GM19099 (cell line): Measurements from ENCODE around the gene NOC2L.

Experiments used
- POLR2A ChIP-seq: IDR thresholded peaks from 3 replicates; pipeline ENCODE4 v1.6.1; 2011; ENCODE audit warnings: low read depth; ENCODE audit not compliant: insufficient read length; ENCODE audit errors: extremely low read depth

NOC2L gene

GRCh38 chr1:997993-998744, 39.1 kb upstream of the NOC2L start:
- TF ChIP-seq POLR2A: no peak

- no peak for TF ChIP-seq POLR2A
These were observed 38.6 kb upstream of the NOC2L start for GRCh38 chr1:997713-997992.

DNA sequence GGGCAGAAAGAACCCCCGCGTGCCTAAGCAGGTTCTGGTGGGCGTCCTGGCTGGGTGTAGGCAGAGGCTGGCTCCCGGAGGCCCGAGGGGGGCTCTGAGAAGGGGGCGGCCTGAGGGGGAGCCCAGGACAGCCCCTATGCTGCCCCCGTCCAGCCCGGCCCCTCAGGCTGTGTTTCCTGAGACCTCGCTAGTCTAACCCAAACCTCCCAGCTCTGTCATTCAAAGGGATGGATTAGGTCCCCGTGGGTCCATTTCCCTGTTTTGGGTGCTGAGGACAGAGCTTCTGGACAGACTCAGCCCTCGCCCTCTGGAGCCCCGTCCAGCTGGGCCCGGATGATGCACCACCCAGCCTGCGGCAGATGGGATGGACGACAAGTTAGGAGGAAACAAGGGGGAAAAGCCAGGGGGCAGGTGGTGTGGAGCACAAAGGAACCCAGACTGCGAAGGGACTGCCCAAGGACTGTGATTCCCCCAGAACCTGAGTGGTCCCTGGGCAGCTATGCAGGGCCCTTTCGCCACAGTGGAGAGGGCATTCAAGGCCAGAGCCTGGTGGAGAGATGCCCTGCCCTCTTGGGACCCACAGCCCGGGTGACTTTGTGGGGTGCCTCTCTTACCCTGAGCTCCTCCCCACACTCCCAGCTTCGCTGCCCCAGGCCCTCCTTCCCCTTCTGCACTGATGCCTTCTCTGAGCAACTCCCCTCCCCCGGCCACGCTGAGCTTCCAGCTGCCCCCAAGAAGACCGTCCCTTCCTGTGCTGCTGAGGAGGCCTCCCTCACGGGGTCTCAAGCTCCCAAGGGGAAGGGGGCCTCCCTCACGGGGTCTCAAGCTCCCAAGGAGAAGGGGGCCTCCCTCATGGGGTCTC, 38.0 kb upstream of the NOC2L start:
- no peak for TF ChIP-seq POLR2A

GRCh38 chr1:995665-996633, 36.9 kb upstream of the NOC2L start:
- TF ChIP-seq POLR2A: no peak

- no peak for TF ChIP-seq POLR2A
These were observed 34.4 kb upstream of the NOC2L start for GRCh38 chr1:993379-993995.

DNA sequence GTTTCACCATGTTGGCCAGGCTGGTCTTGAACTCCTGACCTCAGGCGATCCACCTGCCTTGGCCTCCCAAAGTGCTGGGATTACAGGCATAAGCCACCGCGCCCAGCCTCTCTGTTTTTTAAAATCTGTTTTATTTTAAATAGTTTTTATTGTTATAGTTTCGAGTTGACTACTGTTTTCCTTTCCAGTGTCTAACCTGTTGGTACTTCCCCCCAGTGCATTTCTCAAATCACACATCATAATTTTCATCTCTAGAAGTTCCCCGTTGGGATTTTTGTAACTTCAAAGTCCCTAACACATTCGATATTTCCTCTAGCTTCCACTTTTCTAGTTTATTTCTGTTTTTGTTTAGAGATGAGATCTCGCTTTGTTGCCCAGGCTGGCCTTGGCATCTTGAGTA, 33.3 kb upstream of the NOC2L start:
- TF ChIP-seq POLR2A: no peak

DNA sequence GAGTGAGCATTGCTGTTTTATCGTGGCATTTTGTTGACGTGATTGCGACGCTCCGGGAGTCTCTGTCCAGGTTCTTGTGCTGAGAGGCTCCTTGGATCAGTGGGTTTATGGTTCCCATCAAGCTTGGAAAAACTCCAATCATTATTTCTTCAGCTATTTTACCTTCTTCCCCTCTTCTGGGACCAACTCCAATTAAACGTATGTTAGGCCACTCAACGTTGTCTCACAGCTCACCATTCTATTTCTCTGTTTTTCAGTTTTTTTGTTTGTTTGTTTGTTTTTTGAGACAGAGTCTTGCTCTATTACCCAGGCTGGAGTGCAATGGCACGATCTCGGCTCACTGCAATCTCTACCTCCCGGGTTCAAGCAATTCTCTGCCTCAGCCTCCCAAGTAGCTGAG, 32.8 kb upstream of the NOC2L start:
- no peak for TF ChIP-seq POLR2A

DNA sequence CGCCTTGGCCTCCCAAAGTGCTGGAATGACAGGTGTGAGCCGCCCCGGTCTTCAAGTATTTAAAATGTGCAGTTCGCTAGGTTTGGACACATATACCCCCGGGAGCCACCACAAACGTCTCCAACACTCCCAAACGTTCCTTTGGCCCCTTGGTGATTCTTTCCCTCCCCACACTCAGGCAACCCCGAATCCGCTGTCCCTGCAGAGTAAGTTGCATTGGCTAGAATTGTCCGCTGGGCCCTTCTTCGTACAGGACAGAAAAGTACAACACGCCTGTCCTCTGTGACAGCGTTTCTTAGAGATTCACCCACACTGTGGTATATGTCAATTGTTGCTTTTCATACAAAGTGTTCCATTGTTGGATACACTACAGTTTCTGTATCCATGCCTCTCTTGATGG, 26.1 kb upstream of the NOC2L start:
- TF ChIP-seq POLR2A: no peak

- no peak for TF ChIP-seq POLR2A
These were observed 25.4 kb upstream of the NOC2L start for GRCh38 chr1:984476-984814.

- no peak for TF ChIP-seq POLR2A
These were observed 24.9 kb upstream of the NOC2L start for GRCh38 chr1:983798-984475.

- TF ChIP-seq POLR2A: no peak
These were observed 23.8 kb upstream of the NOC2L start for GRCh38 chr1:982765-983436.

GRCh38 chr1:981955-982558, 23.0 kb upstream of the NOC2L start, which contains the start of gene PERM1:
Gene PERM1, minus strand, starts transcription at chr1:982093. Its CDS starts 1,064 bp downstream, at chr1:981029.
- no peak for TF ChIP-seq POLR2A

- TF ChIP-seq POLR2A: no peak
These were observed 22.5 kb upstream of the NOC2L start for GRCh38 chr1:981491-981954.
